ENCODE measurements around the gene CEP128.

CEP128 gene

DNA sequence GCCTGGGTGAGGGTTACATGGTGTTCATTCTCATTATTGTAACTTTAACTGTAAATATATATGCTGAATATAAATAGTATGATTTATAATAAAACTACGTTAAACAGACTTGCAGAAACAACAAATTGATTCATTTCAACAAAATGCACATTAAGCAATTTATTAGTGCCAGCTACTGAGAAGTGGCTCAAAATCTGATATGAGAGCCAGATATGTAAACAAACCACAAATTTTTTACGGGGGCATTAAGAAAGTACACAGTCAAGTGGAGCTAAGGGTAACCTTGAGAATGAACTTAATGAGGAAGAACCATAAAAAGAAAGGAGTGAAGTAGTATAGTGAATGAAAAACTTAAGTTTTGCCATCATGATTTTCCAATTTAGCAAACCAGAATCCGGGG, 40.3 kb downstream of the CEP128 start:
- no peak for DNase-seq (ENCODE audit: low spot score)

DNA sequence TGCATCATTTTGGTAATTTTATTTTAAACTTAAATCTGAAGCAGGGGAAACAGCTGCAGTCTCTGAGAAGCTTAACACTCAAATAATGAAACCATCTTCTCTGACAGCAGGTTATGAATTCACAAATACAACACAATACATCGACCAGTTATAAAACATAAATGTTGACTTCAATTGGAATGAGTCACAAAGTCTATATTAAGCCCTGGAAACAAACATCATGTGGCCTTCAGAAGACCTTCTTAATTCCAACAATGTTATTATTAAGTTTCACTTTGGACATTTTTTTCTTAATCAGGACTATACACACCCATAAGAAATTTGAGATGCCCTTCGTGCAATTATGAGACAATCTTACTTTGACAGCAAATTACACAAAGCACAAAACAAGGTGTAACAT, 68.9 kb downstream of the CEP128 start:
- no peak for DNase-seq (ENCODE audit: low spot score)

DNA sequence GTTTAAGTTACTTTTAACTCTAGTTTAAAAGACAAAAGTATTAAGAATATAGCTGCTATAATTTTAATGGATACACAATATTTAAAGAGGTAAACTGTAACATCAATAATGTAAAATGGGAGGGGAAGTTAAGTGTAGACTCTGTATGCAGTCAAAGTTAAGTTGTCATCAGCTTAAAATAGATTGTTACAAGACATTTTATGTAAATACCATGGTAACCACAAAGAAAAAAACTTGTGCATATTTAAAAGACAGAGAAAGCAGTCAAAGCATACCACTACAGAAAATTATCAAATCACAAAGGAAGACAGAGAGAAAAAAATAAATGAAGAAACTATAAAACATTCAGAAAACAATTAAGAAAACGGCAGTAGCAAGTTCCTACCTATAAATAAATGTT, 73.3 kb downstream of the CEP128 start:
- no peak for DNase-seq (ENCODE audit: low spot score)

DNA sequence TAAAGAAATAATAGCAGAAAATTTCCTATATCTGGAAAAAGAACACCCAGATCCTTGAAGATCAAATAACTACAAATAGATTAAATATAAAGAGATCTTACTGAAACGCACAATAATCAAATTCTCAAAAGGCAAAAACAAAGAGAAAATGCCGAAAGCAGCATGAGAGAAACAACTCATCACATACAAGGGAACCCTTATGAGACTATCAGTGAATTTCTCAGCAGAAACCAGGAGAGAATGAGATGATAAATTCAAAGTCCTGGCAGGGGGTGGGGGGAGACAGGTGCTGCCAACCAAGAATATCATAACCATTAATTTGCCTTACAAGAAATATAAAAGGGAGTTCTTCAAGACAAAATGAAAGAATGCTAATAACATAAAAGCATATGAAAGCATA, 73.7 kb downstream of the CEP128 start:
- no peak for DNase-seq (ENCODE audit: low spot score)

DNA sequence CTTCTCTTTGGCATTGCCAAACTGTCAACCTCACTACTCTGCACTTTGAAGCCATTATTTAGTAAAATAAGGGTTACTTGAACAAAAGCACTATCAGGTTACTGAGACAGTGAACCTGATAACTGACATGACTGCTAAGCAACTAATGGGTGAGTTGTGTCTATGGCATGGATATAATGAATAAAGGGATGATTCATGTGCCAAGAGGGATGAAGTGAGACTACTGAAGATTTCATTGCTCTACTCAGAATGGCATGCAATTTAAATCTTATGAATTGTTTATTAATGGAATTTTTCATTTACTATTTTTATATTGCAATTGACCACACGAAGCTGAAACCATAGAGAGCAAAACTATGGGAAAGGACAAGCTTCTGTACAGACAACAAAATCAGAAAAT, 74.4 kb downstream of the CEP128 start:
- no peak for DNase-seq (ENCODE audit: low spot score)

DNA sequence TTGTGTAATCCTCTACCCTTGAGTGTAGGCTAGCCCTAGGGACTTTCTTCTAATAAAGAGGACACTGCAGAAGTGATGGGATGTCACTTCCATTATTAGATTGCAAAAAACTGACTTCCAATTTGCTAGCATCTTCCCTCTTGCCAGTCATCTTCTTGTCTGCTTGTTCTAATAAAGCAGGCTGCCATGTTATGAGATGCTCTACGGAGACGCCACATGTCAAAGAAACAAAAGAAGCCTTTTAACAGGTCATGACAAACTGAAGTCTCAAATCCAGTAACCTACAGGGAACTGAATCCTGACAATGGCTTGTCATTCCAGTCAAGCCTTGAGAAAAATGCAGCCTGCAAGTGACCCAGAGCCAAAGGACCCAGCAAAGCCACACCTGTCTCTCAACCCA, 76.0 kb downstream of the CEP128 start:
- no peak for DNase-seq (ENCODE audit: low spot score)

DNA sequence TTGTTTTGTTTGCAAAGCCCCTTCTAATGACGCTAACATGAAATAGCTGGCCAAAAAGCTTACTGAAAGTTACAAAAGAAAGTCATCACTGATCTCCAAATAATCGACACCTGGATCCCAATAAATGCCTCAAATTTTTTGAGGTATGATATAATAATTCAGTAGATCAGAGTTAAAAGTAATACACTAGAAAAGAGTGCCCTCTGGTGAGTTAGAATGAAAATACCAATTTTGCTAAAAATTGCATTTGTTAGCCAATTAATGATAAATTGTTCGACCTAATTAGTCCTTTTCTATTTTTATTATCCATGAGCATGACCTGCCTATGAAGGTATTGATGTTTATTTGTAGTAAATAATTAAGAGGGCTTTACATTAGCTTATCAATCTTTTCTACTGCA, 78.6 kb downstream of the CEP128 start:
- DNase-seq (ENCODE audit: low spot score), result no peak

DNA sequence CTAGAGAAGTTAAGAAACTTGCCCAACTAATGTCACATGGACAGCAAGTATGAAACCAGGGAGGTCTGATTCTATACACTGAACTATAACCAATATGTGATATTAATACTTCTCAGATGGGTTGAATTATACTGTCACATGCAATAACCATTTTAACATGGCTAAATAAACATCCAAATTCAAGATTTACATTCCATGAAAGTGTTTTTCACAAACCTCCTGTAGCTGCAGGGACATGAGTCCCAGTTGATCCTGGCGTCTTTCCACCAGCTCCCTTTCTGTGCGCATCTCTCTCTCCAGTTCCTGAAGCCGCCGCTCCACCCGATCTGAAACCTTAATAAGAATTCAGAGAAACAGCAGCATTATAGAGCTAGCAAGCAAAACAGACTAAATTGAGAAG, 79.0 kb downstream of the CEP128 start:
- DNase-seq (ENCODE audit: low spot score), result no peak

DNA sequence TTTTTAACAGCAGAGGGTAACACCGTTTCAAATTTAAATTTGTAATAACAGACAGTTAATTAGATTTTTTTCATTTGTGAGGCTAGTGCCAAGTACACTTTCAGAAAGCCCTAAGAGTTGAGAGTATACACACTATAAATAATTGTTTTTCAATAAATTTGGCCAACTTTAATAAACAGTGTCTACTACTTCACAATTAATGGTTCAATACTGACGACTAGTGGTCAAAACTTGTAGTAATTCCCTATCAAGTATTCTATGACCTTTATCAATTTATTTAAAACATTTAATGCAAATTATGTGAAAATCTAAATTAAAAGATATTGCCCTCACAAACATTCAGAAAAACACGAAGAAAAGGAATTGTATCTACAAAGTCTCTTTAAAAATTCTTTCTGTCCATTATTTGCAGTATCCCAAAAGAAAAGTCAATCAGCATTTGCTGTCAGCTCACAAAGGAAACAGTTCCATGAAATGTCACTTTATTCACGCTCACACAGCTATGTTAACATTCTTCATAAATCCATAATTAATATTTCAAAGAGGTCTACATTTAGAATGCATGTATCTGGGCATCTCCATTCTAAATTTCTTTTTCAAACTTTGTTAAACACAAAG, 91.2 kb downstream of the CEP128 start:
- DNase-seq (ENCODE audit: low spot score), result no peak

DNA sequence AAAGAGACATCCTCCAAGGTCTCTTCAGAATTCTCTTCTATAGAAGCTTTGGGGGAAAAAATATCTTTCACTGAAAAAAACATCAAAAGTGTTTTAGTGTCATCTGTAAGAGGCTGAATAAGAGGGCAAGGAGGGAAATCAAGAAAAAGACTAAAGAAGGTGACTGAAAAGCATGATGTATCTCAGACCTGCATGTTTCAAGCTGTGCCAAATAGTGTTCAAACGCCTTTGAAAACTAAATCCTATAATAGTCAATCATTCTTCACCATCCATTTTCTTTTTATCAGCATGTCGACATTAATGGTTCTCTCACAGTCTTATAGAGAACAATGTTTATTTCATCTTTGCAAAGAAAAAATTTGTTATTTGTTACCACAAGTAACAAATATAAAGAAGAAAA, 94.5 kb downstream of the CEP128 start:
- DNase-seq (ENCODE audit: low spot score), result no peak

DNA sequence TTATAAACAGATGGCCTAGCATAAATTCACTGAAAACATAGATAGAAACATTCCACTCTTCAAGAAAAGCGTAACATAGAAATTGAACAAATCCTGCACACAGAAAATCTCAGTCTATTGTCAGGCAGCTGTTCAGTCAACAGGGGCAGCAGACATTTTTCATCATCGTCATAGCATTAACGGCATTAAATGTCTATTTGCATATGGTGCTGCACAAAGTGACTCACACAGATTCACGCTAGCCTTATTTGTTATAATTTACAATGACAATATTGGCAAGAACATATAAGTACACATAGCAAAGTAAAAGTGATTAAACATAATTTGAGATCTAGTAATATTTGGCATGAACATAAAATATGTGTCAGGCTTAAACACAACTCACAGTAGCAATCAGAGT, 95.7 kb downstream of the CEP128 start:
- DNase-seq (ENCODE audit: low spot score), result no peak

DNA sequence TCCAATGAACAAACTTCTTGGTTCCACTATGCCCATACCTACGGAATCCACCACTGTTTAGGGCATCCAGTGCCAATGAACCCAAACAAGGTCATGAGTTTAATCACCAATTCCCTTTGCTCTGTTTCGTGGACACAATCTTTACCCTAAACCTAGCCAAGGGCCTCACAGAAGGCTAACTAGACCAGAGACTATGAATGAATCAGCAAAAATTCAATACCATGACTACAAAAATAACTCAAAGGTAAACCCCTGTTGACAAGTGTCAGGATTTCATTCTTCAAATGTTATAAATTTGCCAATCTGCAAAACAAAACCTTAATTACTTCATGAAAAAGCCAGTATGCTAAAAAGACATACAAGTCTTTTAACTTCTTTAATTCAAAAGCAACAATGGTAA, 96.7 kb downstream of the CEP128 start:
- no peak for DNase-seq (ENCODE audit: low spot score)

DNA sequence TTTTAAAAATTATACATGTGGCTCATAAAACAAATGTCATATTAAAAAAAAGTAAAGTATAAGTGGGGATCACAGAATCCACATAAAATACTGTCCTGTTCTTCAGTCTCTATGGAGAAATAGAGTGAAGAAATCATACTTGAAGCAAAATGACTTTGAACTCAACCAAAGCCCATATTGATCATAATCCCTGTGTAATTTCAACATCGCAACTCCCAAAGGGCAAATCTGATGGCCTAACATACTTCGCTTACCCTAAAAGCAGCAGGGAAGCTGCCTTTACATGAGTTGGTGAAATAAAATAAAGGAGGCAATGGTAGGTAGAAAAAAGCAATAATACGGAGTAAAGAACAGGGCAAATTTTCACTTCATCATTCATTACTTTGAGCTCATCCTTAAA, 101.8 kb downstream of the CEP128 start:
- DNase-seq (ENCODE audit: low spot score), result no peak

DNA sequence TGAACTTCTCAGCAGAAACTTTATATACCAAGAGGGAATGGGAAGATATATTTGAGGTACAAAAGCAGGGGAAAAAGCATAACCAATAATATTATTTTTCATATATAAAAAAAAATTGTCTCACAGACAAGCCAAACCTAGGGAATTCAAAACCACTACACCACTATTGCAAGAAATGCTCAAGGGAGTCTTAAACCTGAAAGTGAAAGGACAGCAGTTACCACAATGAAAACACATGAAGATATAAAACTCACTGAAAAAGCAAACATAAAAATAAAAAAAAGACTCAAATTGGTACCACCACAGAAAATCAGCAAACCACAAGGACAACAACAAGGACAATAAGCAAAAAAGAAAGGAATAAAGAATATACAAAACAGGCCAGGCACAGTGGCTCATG, 131.9 kb downstream of the CEP128 start:
- no peak for DNase-seq (ENCODE audit: low spot score)

DNA sequence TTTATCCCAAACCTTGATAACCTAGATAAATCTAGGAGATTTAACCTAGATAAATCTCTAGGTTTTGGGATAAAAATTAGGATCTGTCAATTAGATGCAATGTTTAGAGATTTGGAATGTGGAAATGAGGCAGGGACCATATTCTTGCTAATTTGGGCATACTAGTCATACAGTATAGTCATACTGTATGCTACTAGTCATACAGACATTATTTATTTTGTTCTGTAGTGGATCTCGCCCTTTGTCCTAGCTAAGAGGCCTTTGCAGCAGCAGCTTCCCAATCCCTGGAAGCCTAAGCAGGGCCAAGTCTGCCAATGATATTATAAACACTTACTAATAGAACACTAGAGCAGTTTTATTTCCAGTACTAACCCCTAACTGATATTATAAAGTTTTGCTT, 136.4 kb downstream of the CEP128 start:
- DNase-seq (ENCODE audit: low spot score), result no peak

DNA sequence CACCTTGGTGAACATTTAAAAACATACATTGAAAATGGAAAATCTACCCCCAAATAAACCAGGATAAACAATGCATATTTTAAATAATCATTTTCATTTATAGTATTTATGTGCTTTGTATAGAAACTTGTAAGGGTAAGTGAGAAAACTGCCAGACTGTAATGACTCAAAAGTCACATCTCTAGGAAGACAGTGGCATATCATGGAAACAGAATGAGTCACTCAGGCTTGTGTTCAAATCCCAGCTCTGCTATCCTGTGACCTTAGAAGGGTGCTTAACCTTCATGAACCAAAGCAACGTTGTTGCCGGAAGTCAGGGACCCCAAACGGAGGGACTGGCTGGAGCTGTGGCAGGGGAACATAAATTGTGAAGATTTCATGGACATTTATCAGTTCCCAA, 142.7 kb downstream of the CEP128 start:
- no peak for DNase-seq (ENCODE audit: low spot score)

DNA sequence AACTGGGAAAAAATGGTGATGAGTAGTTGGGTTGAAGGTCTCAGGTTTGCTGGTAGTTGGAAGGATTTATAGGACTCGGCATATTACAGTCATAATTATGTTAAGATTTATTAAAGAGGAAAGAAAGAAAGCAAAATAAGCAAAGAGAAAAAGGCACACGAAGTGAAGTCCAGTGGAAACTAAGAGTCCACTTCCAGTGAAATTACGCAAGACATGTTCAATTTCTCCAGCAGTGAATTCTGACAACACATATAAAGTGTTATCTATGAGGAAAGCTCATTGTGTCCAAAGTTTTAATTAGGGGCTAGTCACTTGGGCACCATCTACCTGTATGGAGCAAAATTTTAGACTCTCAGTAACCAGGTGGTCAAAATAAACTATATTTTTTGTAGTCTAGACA, 143.3 kb downstream of the CEP128 start:
- DNase-seq (ENCODE audit: low spot score), result no peak

DNA sequence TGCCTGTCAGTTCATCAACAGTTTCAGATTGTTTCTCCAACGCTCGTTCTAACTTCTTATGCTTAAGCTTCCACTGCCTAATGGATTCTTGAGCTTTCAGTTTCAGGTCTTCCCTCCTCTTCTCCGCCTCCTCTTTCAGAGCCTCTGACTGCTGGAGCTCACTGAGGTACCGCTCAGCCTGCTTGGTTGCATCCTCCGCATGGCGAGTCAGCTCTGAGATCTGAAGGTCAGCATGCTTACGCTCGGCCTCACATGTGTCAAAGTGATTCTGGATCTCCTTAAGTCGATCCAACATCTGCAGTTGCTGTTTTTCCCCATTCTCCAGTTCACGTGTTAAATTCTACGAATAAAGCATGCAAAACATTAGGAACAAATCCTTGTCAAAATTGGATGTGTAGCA, 148.8 kb downstream of the CEP128 start:
- DNase-seq (ENCODE audit: low spot score), result no peak

DNA sequence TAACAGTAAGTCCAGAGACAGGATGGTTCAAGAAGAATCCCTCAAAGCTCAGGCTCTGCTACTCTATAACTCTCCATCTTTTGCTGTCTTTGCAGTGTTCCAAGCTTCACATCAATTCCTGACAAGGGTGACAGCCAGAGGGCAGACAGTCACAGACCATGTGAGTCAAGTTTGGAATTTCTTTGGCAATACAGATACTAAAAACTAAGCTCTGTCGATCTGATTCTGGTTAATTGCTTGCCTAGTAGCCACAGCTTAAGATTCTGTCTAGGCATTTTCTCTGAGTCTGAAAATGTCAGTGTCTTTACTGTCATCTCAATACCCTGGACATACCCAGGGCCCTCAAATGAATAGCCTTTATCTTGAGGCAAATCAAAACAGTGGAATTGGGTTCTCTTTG, 153.7 kb downstream of the CEP128 start:
- no peak for DNase-seq (ENCODE audit: low spot score)

DNA sequence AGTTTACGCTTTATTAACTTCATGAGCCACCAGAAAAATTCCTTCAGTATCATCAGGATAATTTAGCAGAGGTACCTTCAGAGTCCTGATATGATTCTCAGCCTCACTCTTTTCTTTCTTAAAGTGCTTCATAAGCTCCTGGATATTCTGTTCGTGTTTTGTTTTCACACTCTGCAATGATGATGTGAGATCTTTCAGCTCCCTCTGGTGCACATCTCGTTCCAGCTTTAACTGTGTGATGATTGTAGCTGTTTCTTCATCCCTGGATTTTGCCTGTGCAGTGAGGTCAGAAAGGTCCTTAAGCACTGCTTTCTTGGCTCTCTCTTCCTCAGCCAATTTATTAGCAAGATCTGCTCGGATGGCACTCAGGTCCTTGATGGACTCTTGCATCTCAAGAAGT, 156.7 kb downstream of the CEP128 start:
- DNase-seq (ENCODE audit: low spot score), result no peak

DNA sequence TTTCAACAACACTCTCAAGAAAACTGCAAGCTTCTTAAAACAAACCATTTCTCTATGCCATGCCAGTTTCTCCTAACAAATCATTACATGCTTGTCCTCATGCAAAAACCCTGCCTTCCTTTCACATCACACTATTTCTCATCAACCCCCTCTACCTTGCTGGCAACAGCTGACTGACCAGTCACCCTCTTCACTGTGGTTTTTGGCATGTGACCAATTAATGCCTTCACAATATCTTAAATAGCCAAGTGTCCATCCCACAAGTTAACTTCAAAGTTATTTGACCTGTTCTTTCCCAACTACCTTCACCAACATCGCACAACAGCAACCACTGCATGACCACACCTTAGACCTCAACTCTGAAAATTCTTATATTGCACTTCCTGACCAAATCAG, 159.6 kb downstream of the CEP128 start:
- DNase-seq (ENCODE audit: low spot score), result no peak

DNA sequence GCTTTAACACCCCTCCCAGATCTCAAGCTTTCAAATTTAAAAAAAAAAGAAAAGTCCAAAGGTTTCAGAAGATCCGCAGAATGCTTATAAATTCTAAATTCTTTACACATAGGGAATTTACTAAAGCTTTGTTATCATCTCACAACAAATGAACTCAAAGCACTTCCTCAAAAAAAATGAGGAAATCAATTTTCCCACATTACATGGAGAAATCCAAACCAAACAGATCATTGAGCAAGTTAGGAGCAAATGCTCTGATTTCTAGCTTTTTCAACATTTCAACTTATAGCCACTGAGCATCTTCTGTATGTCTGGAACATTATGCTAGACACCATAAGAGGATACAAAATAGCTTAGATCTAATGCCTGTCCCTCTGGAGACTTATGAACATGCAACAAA, 161.0 kb downstream of the CEP128 start:
- no peak for DNase-seq (ENCODE audit: low spot score)

DNA sequence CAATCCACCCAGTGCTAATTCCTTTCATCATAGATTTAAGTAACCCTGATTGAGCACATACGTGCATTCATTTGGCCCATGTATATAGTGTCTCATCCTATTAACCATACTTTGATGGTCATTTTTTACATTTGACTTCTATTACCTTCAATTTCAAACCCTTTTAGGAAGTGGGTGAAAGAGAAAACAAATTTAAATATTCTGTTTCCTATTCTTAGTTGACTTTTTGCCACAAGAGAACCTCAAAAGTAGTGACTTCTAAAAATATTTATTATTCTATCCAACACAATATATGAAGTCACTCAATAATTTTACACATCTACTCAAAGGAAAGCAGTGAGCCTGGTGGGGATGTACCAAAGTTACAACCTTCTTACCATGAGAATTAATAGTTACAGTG, 164.9 kb downstream of the CEP128 start:
- DNase-seq (ENCODE audit: low spot score), result no peak

DNA sequence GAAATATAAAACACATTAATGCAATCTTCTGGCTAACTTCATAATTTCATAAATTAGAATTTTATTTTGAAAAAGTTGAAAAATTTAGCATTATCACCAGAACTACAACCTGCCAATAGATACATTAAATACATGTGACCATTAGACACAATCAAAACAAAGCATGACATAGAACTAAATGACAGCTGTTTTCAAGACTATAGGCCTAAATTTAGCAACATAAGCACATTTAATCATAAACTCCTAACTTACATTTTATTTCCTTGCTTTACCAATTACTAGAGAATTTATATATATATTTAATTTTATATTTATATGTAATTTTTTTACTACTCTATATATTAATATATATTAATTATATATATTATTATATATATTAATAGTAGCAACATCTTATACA, 165.4 kb downstream of the CEP128 start:
- DNase-seq (ENCODE audit: low spot score), result no peak

DNA sequence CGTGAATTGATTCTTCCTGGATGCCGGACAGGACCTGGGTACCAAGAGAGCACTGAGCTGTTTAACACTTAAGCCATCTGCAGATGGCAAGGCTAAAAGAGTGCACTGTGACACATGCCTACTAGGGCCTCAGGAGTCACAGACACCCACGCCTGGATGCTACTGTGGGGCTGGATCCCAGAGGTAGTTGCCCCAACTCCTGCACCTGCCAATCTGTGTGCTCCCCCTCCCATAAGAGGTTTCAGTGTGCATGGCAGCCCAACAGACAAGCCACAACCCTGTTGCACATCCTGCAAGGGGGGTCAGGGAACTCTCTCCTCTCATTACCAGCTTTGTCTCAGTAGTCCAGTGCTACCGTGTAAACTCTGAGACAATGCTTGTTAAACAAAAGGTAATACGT, 169.0 kb downstream of the CEP128 start:
- no peak for DNase-seq (ENCODE audit: low spot score)

All from D341Med (cell line).